ENCODE results near the gene VIPR1. TPM values are rescaled to one million over a fixed set of nuclear protein-coding genes. Genes with fewer than 3 reads are reported as not detected.

Gene VIPR1
- total RNA-seq, 1 donor from 2014 or later: 0.52 TPM

DNA sequence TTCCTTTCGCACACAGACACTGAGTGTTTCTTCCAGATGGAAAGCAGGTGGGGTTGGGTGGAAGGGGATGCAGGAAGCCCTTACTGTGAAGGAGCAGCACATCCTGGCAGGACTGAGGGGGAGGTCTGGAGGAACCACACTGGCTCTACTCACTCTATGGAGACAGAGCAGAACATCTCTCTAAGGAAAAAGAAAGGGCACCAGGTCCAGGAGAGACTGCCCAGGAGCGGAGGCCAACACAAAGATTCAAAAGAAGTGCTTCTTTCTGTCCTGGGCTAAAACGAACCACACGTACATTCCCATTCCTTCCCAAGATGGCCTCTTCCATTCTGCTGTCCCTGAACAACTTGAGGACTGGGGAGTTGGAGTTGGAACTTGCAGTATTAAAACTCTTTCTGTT lies 13.8 kb upstream of the VIPR1 start:
- H3K27me3 Mint-ChIP-seq (ENCODE audit: low read depth): peaks cover 13% of the 10 kb centered on the region
- no peak overlapping the region for H3K27ac Mint-ChIP-seq
- H3K4me3 Mint-ChIP-seq (ENCODE audit: low read depth): no peak overlapping the region
- H3K36me3 Mint-ChIP-seq (ENCODE audit: low read depth): no peaks in the 10 kb centered on the region
- no peaks in the 10 kb centered on the region for H3K9me3 Mint-ChIP-seq
- no peaks in the 10 kb centered on the region for H3K4me1 Mint-ChIP-seq (ENCODE audit: low read depth)
- DNase-seq (ENCODE audit: low spot score): no peak
- intact Hi-C loops (cut with micrococcal nuclease): no loop called here

GRCh38 chr3:42489116-42489936 lies 13.1 kb upstream of the VIPR1 start:
- peaks cover 13% of the 10 kb centered on the region for H3K27me3 Mint-ChIP-seq (ENCODE audit: low read depth)
- H3K4me1 Mint-ChIP-seq (ENCODE audit: low read depth): no peaks in the 10 kb centered on the region
- no peak overlapping the region for H3K4me3 Mint-ChIP-seq (ENCODE audit: low read depth)
- DNase-seq (ENCODE audit: low spot score): peak; percentile 4
- no peaks in the 10 kb centered on the region for H3K36me3 Mint-ChIP-seq (ENCODE audit: low read depth)
- intact Hi-C loops (cut with micrococcal nuclease): no loop called here
- H3K27ac Mint-ChIP-seq: no peak overlapping the region
- no peaks in the 10 kb centered on the region for H3K9me3 Mint-ChIP-seq

- H3K36me3 Mint-ChIP-seq (ENCODE audit: low read depth): no peaks in the 10 kb centered on the region
- DNase-seq (ENCODE audit: low spot score): peak; percentile 6
- no peak overlapping the region for H3K27ac Mint-ChIP-seq
- intact Hi-C loops (cut with micrococcal nuclease): no loop called here
- no peaks in the 10 kb centered on the region for H3K4me1 Mint-ChIP-seq (ENCODE audit: low read depth)
- H3K4me3 Mint-ChIP-seq (ENCODE audit: low read depth): no peak overlapping the region
- H3K27me3 Mint-ChIP-seq (ENCODE audit: low read depth): peaks cover 13% of the 10 kb centered on the region
- no peaks in the 10 kb centered on the region for H3K9me3 Mint-ChIP-seq
These were observed 12.6 kb upstream of the VIPR1 start for GRCh38 chr3:42489937-42490227.

- Mint-ChIP-seq H3K4me1 (ENCODE audit: low read depth) (no peaks in the 10 kb centered on the region), H3K27ac (no peak overlapping the region), H3K36me3 (ENCODE audit: low read depth) (no peaks in the 10 kb centered on the region), H3K4me3 (ENCODE audit: low read depth) (no peak overlapping the region), H3K9me3 (no peaks in the 10 kb centered on the region), H3K27me3 (ENCODE audit: low read depth) (peaks cover 10% of the 10 kb centered on the region)
- DNase-seq (ENCODE audit: low spot score): no peak
- intact Hi-C loops (cut with micrococcal nuclease): no loop called here
These were observed 12.2 kb upstream of the VIPR1 start for GRCh38 chr3:42490243-42490642.

GRCh38 chr3:42491881-42492507 lies 10.4 kb upstream of the VIPR1 start:
- intact Hi-C loops (cut with micrococcal nuclease): no loop called here
- Mint-ChIP-seq H3K4me3 (ENCODE audit: low read depth) (no peak overlapping the region), H3K27ac (no peak overlapping the region), H3K4me1 (ENCODE audit: low read depth) (no peaks in the 10 kb centered on the region), H3K9me3 (no peaks in the 10 kb centered on the region), H3K27me3 (ENCODE audit: low read depth) (peaks cover 10% of the 10 kb centered on the region), H3K36me3 (ENCODE audit: low read depth) (no peaks in the 10 kb centered on the region)
- DNase-seq (ENCODE audit: low spot score): no peak

DNA sequence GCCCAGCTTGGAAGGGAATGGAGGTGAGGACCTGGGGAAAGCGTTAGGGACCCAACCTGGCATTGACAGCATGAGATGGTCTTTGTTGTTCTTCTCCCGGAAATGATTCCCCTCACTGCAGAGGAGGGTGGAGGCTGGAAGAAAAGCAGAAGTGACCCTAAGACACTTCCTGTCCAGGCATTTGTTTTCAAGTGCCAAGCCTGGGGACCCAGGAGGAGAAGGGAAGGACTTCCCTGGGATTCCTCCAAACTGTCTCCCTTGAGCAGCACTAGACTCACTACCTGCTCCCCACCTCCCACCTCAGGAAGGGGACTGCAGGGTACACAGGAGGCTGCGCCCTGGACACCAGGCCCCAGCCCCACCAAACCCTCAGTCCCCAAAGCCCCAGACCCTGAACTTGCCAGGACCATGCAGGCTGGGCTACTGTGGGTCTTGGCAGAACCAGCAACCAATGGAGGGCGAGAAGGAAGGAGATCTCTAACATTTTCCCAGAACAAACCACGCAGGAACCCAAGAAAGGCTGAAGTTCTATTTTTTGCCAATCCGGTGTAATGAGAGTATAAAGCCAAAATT lies 9.8 kb upstream of the VIPR1 start:
- Mint-ChIP-seq H3K9me3 (no peaks in the 10 kb centered on the region), H3K4me1 (ENCODE audit: low read depth) (no peaks in the 10 kb centered on the region), H3K27ac (no peak overlapping the region), H3K36me3 (ENCODE audit: low read depth) (no peaks in the 10 kb centered on the region), H3K4me3 (ENCODE audit: low read depth) (no peak overlapping the region), H3K27me3 (ENCODE audit: low read depth) (peaks cover 10% of the 10 kb centered on the region)
- DNase-seq (ENCODE audit: low spot score): no peak
- intact Hi-C loops (cut with micrococcal nuclease): no loop called here

- Mint-ChIP-seq H3K36me3 (ENCODE audit: low read depth) (no peaks in the 10 kb centered on the region), H3K4me3 (ENCODE audit: low read depth) (no peak overlapping the region), H3K27ac (no peak overlapping the region), H3K9me3 (no peaks in the 10 kb centered on the region), H3K27me3 (ENCODE audit: low read depth) (peaks cover 13% of the 10 kb centered on the region), H3K4me1 (ENCODE audit: low read depth) (no peaks in the 10 kb centered on the region)
- no peak for DNase-seq (ENCODE audit: low spot score)
- intact Hi-C loops (cut with micrococcal nuclease): no loop called here
These were observed 9.2 kb upstream of the VIPR1 start for GRCh38 chr3:42493126-42493797.

DNA sequence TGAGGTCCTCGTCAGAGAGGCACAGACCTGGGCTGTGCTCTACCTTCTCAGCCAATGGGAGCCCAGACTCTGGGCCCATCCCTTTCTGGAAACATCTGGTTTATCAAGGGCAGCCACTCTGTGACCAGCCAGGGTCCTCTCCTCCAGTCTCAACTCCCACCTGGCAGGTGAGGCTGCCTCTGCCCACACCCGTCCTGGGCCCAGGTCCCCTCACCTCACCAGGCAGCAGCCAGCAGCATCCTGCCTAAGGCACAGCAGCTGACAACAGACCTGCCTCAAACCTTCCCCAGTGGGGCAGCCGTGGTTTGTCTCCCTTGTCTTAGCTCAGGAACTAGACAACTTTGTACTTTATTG lies 8.7 kb upstream of the VIPR1 start:
- H3K27ac Mint-ChIP-seq: no peak overlapping the region
- intact Hi-C loops (cut with micrococcal nuclease): no loop called here
- no peak for DNase-seq (ENCODE audit: low spot score)
- H3K4me3 Mint-ChIP-seq (ENCODE audit: low read depth): no peak overlapping the region
- H3K27me3 Mint-ChIP-seq (ENCODE audit: low read depth): peaks cover 15% of the 10 kb centered on the region
- no peaks in the 10 kb centered on the region for H3K9me3 Mint-ChIP-seq
- H3K4me1 Mint-ChIP-seq (ENCODE audit: low read depth): no peaks in the 10 kb centered on the region
- no peaks in the 10 kb centered on the region for H3K36me3 Mint-ChIP-seq (ENCODE audit: low read depth)

DNA sequence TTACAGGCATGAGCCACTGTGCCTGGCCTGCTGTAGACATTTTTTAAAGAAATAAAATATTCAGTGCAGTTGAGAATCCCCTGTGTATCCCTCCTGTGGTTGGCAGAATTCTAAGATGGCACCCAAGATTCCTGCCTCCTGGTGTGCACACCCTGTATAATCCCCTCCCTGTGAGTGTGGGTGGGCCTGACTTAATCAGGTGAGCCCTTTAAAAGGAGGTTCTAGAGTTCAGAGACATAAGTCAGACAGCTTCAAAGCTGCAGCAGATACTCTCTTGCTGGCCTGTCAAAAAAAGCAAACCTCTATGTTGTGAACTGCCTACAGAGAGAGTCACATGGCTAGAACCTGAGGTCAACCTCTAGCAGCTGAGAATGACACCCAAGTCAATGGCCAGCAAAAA lies 7.0 kb upstream of the VIPR1 start:
- intact Hi-C loops (cut with micrococcal nuclease): no loop called here
- Mint-ChIP-seq H3K4me3 (ENCODE audit: low read depth) (no peak overlapping the region), H3K4me1 (ENCODE audit: low read depth) (no peaks in the 10 kb centered on the region), H3K9me3 (no peaks in the 10 kb centered on the region), H3K27ac (no peak overlapping the region), H3K27me3 (ENCODE audit: low read depth) (peaks cover 23% of the 10 kb centered on the region), H3K36me3 (ENCODE audit: low read depth) (no peaks in the 10 kb centered on the region)
- DNase-seq (ENCODE audit: low spot score): no peak

- H3K4me3 Mint-ChIP-seq (ENCODE audit: low read depth): no peak overlapping the region
- intact Hi-C loops (cut with micrococcal nuclease): no loop called here
- no peak for DNase-seq (ENCODE audit: low spot score)
These were observed 5.3 kb upstream of the VIPR1 start for GRCh38 chr3:42497009-42497731.

DNA sequence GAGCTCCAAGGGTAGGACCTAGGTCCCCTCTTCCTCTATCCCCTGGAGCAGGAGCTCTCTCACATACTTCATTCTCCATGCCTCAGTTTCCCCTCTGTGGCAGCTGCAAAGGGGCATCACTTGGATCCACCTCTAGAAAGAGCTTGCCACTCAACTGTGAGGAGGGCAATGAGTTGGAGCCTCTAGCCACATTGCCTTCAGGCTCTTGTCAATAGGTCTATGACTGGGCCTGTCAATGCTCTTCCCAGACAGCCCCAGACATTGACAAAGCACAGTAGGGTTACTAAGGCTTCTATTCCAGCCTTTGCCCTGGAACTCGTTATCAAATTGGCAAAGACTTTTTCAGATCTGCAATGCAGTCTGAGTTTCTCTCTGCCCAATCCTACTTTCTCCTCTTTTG lies 4.4 kb upstream of the VIPR1 start:
- Mint-ChIP-seq H3K27me3 (ENCODE audit: low read depth) (peaks cover 39% of the 10 kb centered on the region), H3K27ac (no peak overlapping the region), H3K4me3 (ENCODE audit: low read depth) (no peak overlapping the region), H3K4me1 (ENCODE audit: low read depth) (peaks cover 10% of the 10 kb centered on the region), H3K36me3 (ENCODE audit: low read depth) (no peaks in the 10 kb centered on the region), H3K9me3 (no peaks in the 10 kb centered on the region)
- intact Hi-C loops (cut with micrococcal nuclease): no loop called here
- DNase-seq (ENCODE audit: low spot score): no peak

More at GRCh38 chr3:42497009-42497731, 5.3 kb upstream of the VIPR1 start:
- no peak overlapping the region for H3K27ac Mint-ChIP-seq
- H3K4me1 Mint-ChIP-seq (ENCODE audit: low read depth): peaks cover 8% of the 10 kb centered on the region
- H3K9me3 Mint-ChIP-seq: no peaks in the 10 kb centered on the region
- peaks cover 36% of the 10 kb centered on the region for H3K27me3 Mint-ChIP-seq (ENCODE audit: low read depth)
- H3K36me3 Mint-ChIP-seq (ENCODE audit: low read depth): no peaks in the 10 kb centered on the region

DNA sequence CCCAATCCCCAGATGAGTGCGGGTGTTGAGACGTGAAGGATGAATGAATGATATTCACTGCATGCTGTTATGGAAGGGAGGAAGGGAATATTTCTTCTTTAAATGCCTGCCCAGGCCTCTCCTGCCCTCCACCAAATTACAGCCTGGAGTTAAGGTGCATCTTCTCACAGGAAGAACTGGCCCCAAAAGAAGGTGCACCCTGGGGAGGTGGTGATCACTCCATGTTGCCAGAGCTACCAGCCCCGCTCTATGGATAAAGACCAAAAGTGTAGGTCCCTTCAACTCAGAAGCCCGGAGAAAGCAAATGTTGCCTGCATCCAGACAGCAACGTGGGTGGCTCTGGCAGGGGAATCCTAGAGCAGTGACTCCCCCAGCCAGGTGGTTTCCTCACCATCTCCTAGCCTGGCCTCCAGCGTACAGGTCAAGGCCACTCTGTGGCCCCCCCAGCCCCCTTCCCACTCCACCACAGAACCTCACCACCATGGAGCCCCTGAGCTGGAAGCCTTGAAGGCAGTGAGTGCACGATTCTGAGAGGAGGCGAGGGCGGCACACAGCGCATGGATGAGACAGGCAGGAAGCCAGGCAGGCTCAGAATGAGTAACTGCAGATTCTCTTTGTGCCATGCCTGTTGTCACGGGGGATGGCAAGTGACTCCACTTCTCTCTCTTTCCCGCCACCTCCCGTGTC lies 3.5 kb upstream of the VIPR1 start:
- H3K36me3 Mint-ChIP-seq (ENCODE audit: low read depth): no peaks in the 10 kb centered on the region
- H3K27ac Mint-ChIP-seq: no peak overlapping the region
- H3K27me3 Mint-ChIP-seq (ENCODE audit: low read depth): peaks cover 42% of the 10 kb centered on the region
- H3K4me3 Mint-ChIP-seq (ENCODE audit: low read depth): no peak overlapping the region
- peaks cover 12% of the 10 kb centered on the region for H3K4me1 Mint-ChIP-seq (ENCODE audit: low read depth)
- no peak for DNase-seq (ENCODE audit: low spot score)
- H3K9me3 Mint-ChIP-seq: no peaks in the 10 kb centered on the region
- intact Hi-C loops (cut with micrococcal nuclease): no loop called here
